Subcutaneous abdominal adipose tissue (tissue), 5 donors: Measurements from ENCODE around the gene BABAM1.

Source experiments
- H3K27ac ChIP-seq: one replicate; pipeline ENCODE4 v1.7.0; 2013; ENCODE audit warnings: low read depth, mild to moderate bottlenecking, inconsistent platforms, low read length, moderate library complexity
- H3K27me3 ChIP-seq, 5 donors: one replicate each; pipeline ENCODE4 v1.7.0; 2013; ENCODE audit warnings: low read length in 5 of 5, inconsistent platforms in 1 of 5; ENCODE audit not compliant: control insufficient read depth in 5 of 5, insufficient read depth in 4 of 5
- H3K36me3 ChIP-seq, 5 donors: one replicate each; pipeline ENCODE4 v1.7.0; 2013; ENCODE audit warnings: low read length in 5 of 5; ENCODE audit not compliant: control insufficient read depth in 5 of 5, insufficient read depth in 5 of 5
- H3K4me1 ChIP-seq, 5 donors: one replicate each; pipeline ENCODE4 v1.7.0; 2013; ENCODE audit warnings: low read length in 5 of 5, mild to moderate bottlenecking in 3 of 5, moderate library complexity in 1 of 5; ENCODE audit not compliant: control insufficient read depth in 5 of 5, insufficient read depth in 5 of 5
- H3K4me3 ChIP-seq, 5 donors: one replicate each; pipeline ENCODE4 v1.7.0; 2013; ENCODE audit warnings: low read length in 5 of 5, low read depth in 1 of 5
- H3K9ac ChIP-seq, 5 donors: one replicate each; pipeline ENCODE4 v1.7.0; 2013; ENCODE audit warnings: low read length in 5 of 5, mild to moderate bottlenecking in 4 of 5, moderate library complexity in 3 of 5
- H3K9me3 ChIP-seq, 5 donors: one replicate each; pipeline ENCODE4 v1.7.0; 2013; ENCODE audit warnings: low read length in 5 of 5; ENCODE audit not compliant: control insufficient read depth in 5 of 5
- donor health status: healthy.
- donor health status: healthy.
- donor health status: healthy.
- donor health status: healthy.
- donor health status: healthy.

The BABAM1 gene

GRCh38 chr19:17235300-17235970 lies 31.8 kb upstream of the BABAM1 start:
- H3K27me3 ChIP-seq: no peaks in the 10 kb centered on the region
- H3K4me3 ChIP-seq: peak overlapping the region in 4 of 5 donors; percentile 42 to 63 (median 59)
- H3K9me3 ChIP-seq: no peaks in the 10 kb centered on the region
- H3K27ac ChIP-seq: peak overlapping the region; percentile 46
- H3K9ac ChIP-seq: peak overlapping the region in 2 of 5 donors; percentile 51 to 61
- H3K36me3 ChIP-seq: peaks cover 0 to 46% (median 25%) of the 10 kb centered on the region in 5 donors
- peaks cover 0 to 41% (median 33%) of the 10 kb centered on the region in 5 donors for H3K4me1 ChIP-seq

- peak overlapping the region; percentile 41 for H3K27ac ChIP-seq
- H3K4me1 ChIP-seq: peaks cover 0 to 48% (median 40%) of the 10 kb centered on the region in 5 donors
- peak overlapping the region in 3 of 5 donors; percentile 58 to 63 (median 60) for H3K4me3 ChIP-seq
- H3K9ac ChIP-seq: peak overlapping the region in 1 of 5 donors; percentile 4
- peaks cover 0 to 41% (median 25%) of the 10 kb centered on the region in 5 donors for H3K36me3 ChIP-seq
- H3K27me3 ChIP-seq: no peaks in the 10 kb centered on the region
- no peaks in the 10 kb centered on the region for H3K9me3 ChIP-seq
These were observed 31.1 kb upstream of the BABAM1 start for GRCh38 chr19:17235971-17236777.

- no peak overlapping the region for H3K27ac ChIP-seq
- H3K4me1 ChIP-seq: peaks cover 0 to 49% (median 45%) of the 10 kb centered on the region in 5 donors
- H3K9ac ChIP-seq: no peak overlapping the region
- H3K36me3 ChIP-seq: peaks cover 0 to 35% (median 19%) of the 10 kb centered on the region in 5 donors
- no peak overlapping the region for H3K4me3 ChIP-seq
- no peaks in the 10 kb centered on the region for H3K9me3 ChIP-seq
- H3K27me3 ChIP-seq: no peaks in the 10 kb centered on the region
These were observed 30.3 kb upstream of the BABAM1 start for GRCh38 chr19:17236811-17237543.

- peaks cover 0 to 56% (median 53%) of the 10 kb centered on the region in 5 donors for H3K4me1 ChIP-seq
- no peaks in the 10 kb centered on the region for H3K27me3 ChIP-seq
These were observed 29.2 kb upstream of the BABAM1 start for GRCh38 chr19:17237747-17238706.

GRCh38 chr19:17240062-17240752 lies 27.0 kb upstream of the BABAM1 start:
- H3K36me3 ChIP-seq: peaks cover 0 to 18% (median 7%) of the 10 kb centered on the region in 5 donors
- H3K27ac ChIP-seq: peak overlapping the region; percentile 89
- no peaks in the 10 kb centered on the region for H3K27me3 ChIP-seq
- H3K4me1 ChIP-seq: peaks cover 2 to 63% (median 53%) of the 10 kb centered on the region in 5 donors
- H3K4me3 ChIP-seq: no peak overlapping the region
- peak overlapping the region in 2 of 5 donors; percentile 16 to 60 for H3K9ac ChIP-seq
- no peaks in the 10 kb centered on the region for H3K9me3 ChIP-seq

More at GRCh38 chr19:17237747-17238706, 29.2 kb upstream of the BABAM1 start:
- no peak overlapping the region for H3K4me3 ChIP-seq
- no peaks in the 10 kb centered on the region for H3K9me3 ChIP-seq
- H3K36me3 ChIP-seq: peaks cover 0 to 24% (median 11%) of the 10 kb centered on the region in 5 donors
- no peak overlapping the region for H3K9ac ChIP-seq
- no peak overlapping the region for H3K27ac ChIP-seq

- H3K9ac ChIP-seq: peak overlapping the region in 2 of 5 donors; percentile 16 to 60
These were observed 26.3 kb upstream of the BABAM1 start for GRCh38 chr19:17240826-17241399.

GRCh38 chr19:17242431-17243208 lies 24.6 kb upstream of the BABAM1 start:
- Histone ChIP-seq H3K4me1 (peaks cover 2 to 63% (median 58%) of the 10 kb centered on the region in 5 donors), H3K4me3 (peak overlapping the region; percentile 11 to 91 (median 84)), H3K9me3 (no peaks in the 10 kb centered on the region), H3K27me3 (no peaks in the 10 kb centered on the region), H3K9ac (peak overlapping the region; percentile 21 to 92 (median 68)), H3K27ac (peak overlapping the region; percentile 89), H3K36me3 (peaks cover 0 to 16% (median 7%) of the 10 kb centered on the region in 5 donors)

More at GRCh38 chr19:17240826-17241399, 26.3 kb upstream of the BABAM1 start:
- Histone ChIP-seq H3K4me3 (no peak overlapping the region), H3K4me1 (peaks cover 2 to 57% (median 50%) of the 10 kb centered on the region in 5 donors), H3K36me3 (peaks cover 0 to 18% (median 7%) of the 10 kb centered on the region in 5 donors), H3K9me3 (no peaks in the 10 kb centered on the region), H3K27ac (peak overlapping the region; percentile 89), H3K27me3 (no peaks in the 10 kb centered on the region)
